Measurements from ENCODE around the gene RIOK3.

The RIOK3 gene

GRCh38 chr18:23502516-23503037 lies 49.5 kb downstream of the RIOK3 start:
- Histone ChIP-seq H3K4me1 (ENCODE audit: control insufficient read depth, insufficient read depth, low read length) (no peaks in the 10 kb centered on the region), H3K27ac (ENCODE audit: extremely low read depth, low read depth, low read length) (peak overlapping the region; percentile 48; the same call in 1 of the 2 replicates), H3K4me3 (ENCODE audit: low read depth, low read length) (peak overlapping the region; percentile 74), H3K36me3 (ENCODE audit: control insufficient read depth in 2 of 2, insufficient read depth in 1 of 2, low read length in 2 of 2) (peaks cover 0 to 16% of the 10 kb centered on the region in 2 experiments; a peak in 1 of 3 replicates), H3K9me3 (ENCODE audit: control insufficient read depth, insufficient read depth, low read depth, low read length) (no peaks in the 10 kb centered on the region)
- no peak for TF ChIP-seq ZNF138 (tag by site-specific recombination; IDR thresholded peaks at IDR 0.05; ENCODE audit: borderline replicate concordance)
- TF ChIP-seq ZNF707 (tag by site-specific recombination; IDR thresholded peaks at IDR 0.05) = no peak
- peak; percentile 84 for TF ChIP-seq ZNF335 (tag by site-specific recombination; conservative IDR thresholded peaks at IDR 0.05)
- TF ChIP-seq EGR2 (tag by site-specific recombination; IDR thresholded peaks at IDR 0.05; ENCODE audit: low read depth) = no peak
- no peak for TF ChIP-seq ZNF76 (tag by site-specific recombination; IDR thresholded peaks at IDR 0.05; ENCODE audit: borderline replicate concordance, low read depth)
- ChIA-PET CTCF (interaction anchor here (0.6 to 1.1 kb wide), 5 partner anchors 200 to 1818 kb away, joined by 3 to 4 read pairs (median 3); no protein-coding TSS in a partner anchor), POLR2A (interaction anchor here (0.6 to 1.1 kb wide), 3 partner anchors 11 to 636 kb away, joined by 3 to 4 read pairs (median 3); partner anchors contain the start of gene CABYR)

GRCh38 chr18:23503038-23503962 lies 50.2 kb downstream of the RIOK3 start, which contains the start of gene RMC1:
TSS of gene RMC1 (plus strand) at chr18:23503511. CDS start at chr18:23503619, 108 bp downstream.
- H3K36me3 ChIP-seq (ENCODE audit: control insufficient read depth in 2 of 2, insufficient read depth in 1 of 2, low read length in 2 of 2) = peaks cover 0 to 23% of the 10 kb centered on the region in 2 experiments; a peak in 2 of 3 replicates
- no peaks in the 10 kb centered on the region for H3K9me3 ChIP-seq (ENCODE audit: control insufficient read depth, insufficient read depth, low read depth, low read length)
- no peaks in the 10 kb centered on the region for H3K4me1 ChIP-seq (ENCODE audit: control insufficient read depth, insufficient read depth, low read length)
- peak within 1 kb of the TSS; percentile 48; the same call in 1 of the 2 replicates for H3K27ac ChIP-seq (ENCODE audit: extremely low read depth, low read depth, low read length)
- ChIA-PET CTCF (interaction anchor here (0.6 to 2.6 kb wide), 7 partner anchors 12 to 1819 kb away, joined by 3 to 24 read pairs (median 3); no protein-coding TSS in a partner anchor), POLR2A (interaction anchor here (0.6 to 1.1 kb wide), 3 partner anchors 11 to 635 kb away, joined by 3 to 4 read pairs (median 3); partner anchors contain the start of gene CABYR)
- peak within 1 kb of the TSS; percentile 86 for H3K4me3 ChIP-seq (ENCODE audit: low read depth, low read length)
- TF ChIP-seq PRDM10 (tag by site-specific recombination; IDR thresholded peaks at IDR 0.05) (peak; percentile 80), ZNF585B (tag by site-specific recombination; IDR thresholded peaks at IDR 0.05) (no peak), GLIS1 (tag by site-specific recombination; IDR thresholded peaks at IDR 0.05) (peak; percentile 65), AEBP2 (tag by site-specific recombination; IDR thresholded peaks at IDR 0.05; ENCODE audit: borderline replicate concordance) (no peak), ZNF335 (tag by site-specific recombination; conservative IDR thresholded peaks at IDR 0.05) (peak; percentile 60), REPIN1 (tag by site-specific recombination; IDR thresholded peaks at IDR 0.05; ENCODE audit: low read depth) (no peak), BCL11A (tag by site-specific recombination; IDR thresholded peaks at IDR 0.05; ENCODE audit: low read depth) (0 out of 2 replicates have a peak, but pooled peaks have one; percentile 24), ZBTB11 (tag by site-specific recombination; conservative IDR thresholded peaks at IDR 0.05; ENCODE audit: low read depth) (peak; percentile 91), PATZ1 (tag by site-specific recombination; IDR thresholded peaks at IDR 0.05) (peak; percentile 63), PRDM6 (tag by site-specific recombination; IDR thresholded peaks at IDR 0.05) (no peak), KLF9 (tag by site-specific recombination; IDR thresholded peaks at IDR 0.05; ENCODE audit: low read depth) (peak; percentile 98), KLF8 (tag by site-specific recombination; IDR thresholded peaks at IDR 0.05) (peak; percentile 81; the same call in 1 of the 2 replicates), ZNF580 (tag by site-specific recombination; IDR thresholded peaks at IDR 0.05) (peak; percentile 76; the same call in 1 of the 2 replicates)

Measured in HEK293 (cell line).